H9 (cell line): ENCODE data around the gene TTC7B. TPM values are rescaled to one million over a fixed set of nuclear protein-coding genes. Genes with fewer than 3 reads are reported as not detected.

Experiments used
- DNase-seq: peaks from one replicate; pipeline ENCODE4 v3.0.0-alpha.2; 2017
- H2AFZ ChIP-seq: one replicate; pipeline ENCODE4 v1.6.1; 2013; ENCODE audit warnings: mild to moderate bottlenecking, low read length, control low read depth, moderate library complexity
- H2AK5ac ChIP-seq: 2 replicates; pipeline ENCODE4 v1.6.1; 2013; ENCODE audit warnings: low read length, control low read depth, mixed read lengths; ENCODE audit not compliant: insufficient read length
- H2BK120ac ChIP-seq: one replicate; pipeline ENCODE4 v1.6.1; 2013; ENCODE audit warnings: low read depth, mild to moderate bottlenecking, low read length, control low read depth, inconsistent platforms; ENCODE audit not compliant: poor library complexity, severe bottlenecking
- H2BK12ac ChIP-seq: 2 replicates; pipeline ENCODE4 v1.6.1; 2013; ENCODE audit warnings: low read length, control low read depth, mixed read lengths, low read depth; ENCODE audit not compliant: insufficient read length
- H2BK15ac ChIP-seq: 2 replicates; pipeline ENCODE4 v1.6.1; 2013; ENCODE audit warnings: low read depth, low read length, control low read depth
- H2BK20ac ChIP-seq: one replicate; pipeline ENCODE4 v1.6.1; 2013; ENCODE audit warnings: low read depth, mild to moderate bottlenecking, low read length, control low read depth, inconsistent platforms; ENCODE audit not compliant: poor library complexity, severe bottlenecking
- H2BK5ac ChIP-seq: 2 replicates; pipeline ENCODE4 v1.6.1; 2013; ENCODE audit warnings: low read length, control low read depth, mixed read lengths; ENCODE audit not compliant: insufficient read length
- H3K14ac ChIP-seq: 2 replicates; pipeline ENCODE4 v1.6.1; 2013; ENCODE audit warnings: low read length, control low read depth; ENCODE audit not compliant: insufficient read depth
- H3K18ac ChIP-seq: 2 replicates; pipeline ENCODE4 v1.6.1; 2013; ENCODE audit warnings: low read depth, mild to moderate bottlenecking, mixed read lengths, low read length, control low read depth; ENCODE audit not compliant: insufficient read length
- H3K23ac ChIP-seq: 2 replicates; pipeline ENCODE4 v1.6.1; 2013; ENCODE audit warnings: low read length, control low read depth, mixed read lengths, low read depth; ENCODE audit not compliant: insufficient read length
- H3K23me2 ChIP-seq: 2 replicates; pipeline ENCODE4 v1.6.1; 2013; ENCODE audit warnings: low read depth, mild to moderate bottlenecking, mixed read lengths, low read length, control low read depth; ENCODE audit not compliant: insufficient read length, poor library complexity, severe bottlenecking
- H3K27ac ChIP-seq: 2 replicates; pipeline ENCODE4 v1.5.1; 2013; ENCODE audit warnings: low read length, control low read depth, mixed read lengths, low read depth; ENCODE audit not compliant: insufficient read length
- H3K27me3 ChIP-seq: 2 replicates; pipeline ENCODE4 v1.6.1; 2013; ENCODE audit warnings: low read length, control low read depth, inconsistent platforms; ENCODE audit not compliant: insufficient read depth
- H3K4ac ChIP-seq: 2 replicates; pipeline ENCODE4 v1.6.1; 2013; ENCODE audit warnings: low read depth, mild to moderate bottlenecking, control low read depth, inconsistent platforms, low read length, moderate library complexity
- H3K4me1 ChIP-seq: 2 replicates; pipeline ENCODE4 v1.6.1; 2013; ENCODE audit warnings: low read length, control low read depth, inconsistent platforms; ENCODE audit not compliant: insufficient read depth
- H3K4me2 ChIP-seq: 2 replicates; pipeline ENCODE4 v1.6.1; 2013; ENCODE audit warnings: low read length, control low read depth, mixed read lengths; ENCODE audit not compliant: insufficient read length, insufficient read depth
- H3K56ac ChIP-seq: 2 replicates; pipeline ENCODE4 v1.6.1; 2013; ENCODE audit warnings: low read depth, mild to moderate bottlenecking, mixed read lengths, low read length, control low read depth; ENCODE audit not compliant: insufficient read length
- H3K79me1 ChIP-seq: 2 replicates; pipeline ENCODE4 v1.6.1; 2013; ENCODE audit warnings: low read depth, mild to moderate bottlenecking, moderate library complexity, low read length, control low read depth, inconsistent platforms; ENCODE audit not compliant: insufficient read depth, poor library complexity, severe bottlenecking
- H3K79me2 ChIP-seq: 2 replicates; pipeline ENCODE4 v1.6.1; 2013; ENCODE audit warnings: low read length, control low read depth, inconsistent platforms; ENCODE audit not compliant: insufficient read depth
- H3K9ac ChIP-seq: 2 replicates; pipeline ENCODE4 v1.6.1; 2013; ENCODE audit warnings: low read length, control low read depth, mixed read lengths; ENCODE audit not compliant: insufficient read length; ENCODE audit errors: extremely low read depth
- H3K9me3 ChIP-seq: one replicate; pipeline ENCODE4 v1.6.1; 2013; ENCODE audit warnings: low read depth, low read length, inconsistent platforms; ENCODE audit not compliant: control insufficient read depth
- H3T11ph ChIP-seq: one replicate; pipeline ENCODE4 v1.6.1; 2013; ENCODE audit warnings: mild to moderate bottlenecking, low read length, control low read depth, inconsistent platforms
- H4K20me1 ChIP-seq: one replicate; pipeline ENCODE4 v1.6.1; 2013; ENCODE audit not compliant: control insufficient read depth, insufficient read length, insufficient read depth
- H4K5ac ChIP-seq: 2 replicates; pipeline ENCODE4 v1.6.1; 2013; ENCODE audit warnings: low read depth, mild to moderate bottlenecking, mixed read lengths, low read length, control low read depth; ENCODE audit not compliant: insufficient read length
- H4K8ac ChIP-seq: replicated peaks from 2 replicates; pipeline ENCODE4 v1.6.1; 2013; ENCODE audit warnings: low read length, control low read depth, mixed read lengths, low read depth; ENCODE audit not compliant: insufficient read length
- H4K91ac ChIP-seq: 2 replicates; pipeline ENCODE4 v1.6.1; 2013; ENCODE audit warnings: low read depth, mild to moderate bottlenecking, moderate library complexity, mixed read lengths, low read length, control low read depth; ENCODE audit not compliant: insufficient read length
- H3K27ac Mint-ChIP-seq, 3 experiments: 2 replicates in 2 of 3; 3 replicates in 1 of 3; pipeline ENCODE4 v1.8.0; 2020 to 2021; ENCODE audit warnings: mixed read lengths in 3 of 3, mild to moderate bottlenecking in 1 of 3, moderate library complexity in 1 of 3
- H3K27me3 Mint-ChIP-seq: 2 replicates; pipeline ENCODE4 v1.8.0; 2021; ENCODE audit warnings: low read depth, mild to moderate bottlenecking, moderate library complexity, mixed read lengths
- H3K36me3 Mint-ChIP-seq, 3 experiments: 2 replicates in 2 of 3; 3 replicates in 1 of 3; pipeline ENCODE4 v1.8.0; 2020 to 2021; ENCODE audit warnings: low read depth in 3 of 3, mixed read lengths in 3 of 3; ENCODE audit not compliant: insufficient read depth in 1 of 3
- H3K4me1 Mint-ChIP-seq, 2 experiments: 2 replicates each; pipeline ENCODE4 v1.8.0; 2020; ENCODE audit warnings: mixed read lengths in 2 of 2
- H3K4me3 Mint-ChIP-seq, 2 experiments: 2 replicates in 1 of 2; 3 replicates in 1 of 2; pipeline ENCODE4 v1.8.0; 2020 to 2021; ENCODE audit warnings: mild to moderate bottlenecking in 2 of 2, mixed read lengths in 2 of 2, moderate library complexity in 1 of 2
- H3K9me3 Mint-ChIP-seq, 2 experiments: 2 replicates in 1 of 2; 3 replicates in 1 of 2; pipeline ENCODE4 v1.8.0; 2020; ENCODE audit warnings: mild to moderate bottlenecking in 2 of 2, mixed read lengths in 2 of 2, moderate library complexity in 1 of 2
- CTCF ChIP-seq: fragments of 200-600 bp; sonication (generic); conservative IDR thresholded peaks from 3 replicates; pipeline ENCODE4 v1.8.0; 2021; ENCODE audit warnings: antibody characterized with exemption, mild to moderate bottlenecking
- WGBS: extraction: QIAGEN DNeasy Blood & Tissue Kit; methylation state at CpG from one replicate; pipeline ENCODE4 v1.1.7; 2013; ENCODE audit warnings: missing lambda C conversion rate, low lambda C conversion rate, mixed read lengths; ENCODE audit not compliant: insufficient read length; ENCODE audit errors: extremely low coverage; 5-methylcytosine and 5-hydroxymethylcytosine counted together
- total RNA-seq: library from RNA; stranded (reverse); gene quantifications from 2 replicates; pipeline ENCODE4 v1.2.1, GENCODE V29; 2021

Gene TTC7B
- total RNA-seq, 1 experiment from 2014 or later: 33.7 TPM

GRCh38 chr14:90660865-90661570 lies 155.2 kb downstream of the TTC7B start:
- H3K27ac Mint-ChIP-seq: peak overlapping the region in 2 of 3 experiments; percentile 19 to 88; a peak in 4 of 7 replicates
- Histone ChIP-seq H3K4me2 (no peak overlapping the region), H3K27me3 (no peaks in the 10 kb centered on the region), H2BK120ac (no peak overlapping the region), H3K79me2 (no peaks in the 10 kb centered on the region), H2BK20ac (no peak overlapping the region), H4K5ac (no peak overlapping the region), H4K8ac (no peak overlapping the region), H2BK5ac (no peak overlapping the region), H3K14ac (peak overlapping the region; percentile 54), H3K4ac (no peak overlapping the region), H3K9ac (no peak overlapping the region), H2BK15ac (no peak overlapping the region), H3K79me1 (no peaks in the 10 kb centered on the region), H3K23ac (no peak overlapping the region), H3K9me3 (no peaks in the 10 kb centered on the region), H2AK5ac (no peak overlapping the region), H2AFZ (no peak overlapping the region), H3K56ac (no peak overlapping the region), H3T11ph (no peak overlapping the region), H3K18ac (peak overlapping the region; percentile 16), H3K27ac (no peak overlapping the region), H3K23me2 (no peaks in the 10 kb centered on the region), H2BK12ac (no peak overlapping the region), H4K20me1 (no peaks in the 10 kb centered on the region), H4K91ac (no peak overlapping the region), H3K4me1 (no peaks in the 10 kb centered on the region; the same call in 1 of the 2 replicates)
- peak overlapping the region in 1 of 2 experiments; percentile 4; a peak in 2 of 5 replicates for H3K4me3 Mint-ChIP-seq
- H3K4me1 Mint-ChIP-seq: peaks cover 29 to 37% of the 10 kb centered on the region in 2 experiments
- no peak for TF ChIP-seq CTCF
- DNase-seq: no peak
- peaks cover 0 to 3% (median 0%) of the 10 kb centered on the region in 3 experiments; a peak in 1 of 7 replicates for H3K36me3 Mint-ChIP-seq
- H3K27me3 Mint-ChIP-seq: no peaks in the 10 kb centered on the region
- WGBS: no CpG with 5 or more reads among the region's 17 CpGs
- no peaks in the 10 kb centered on the region for H3K9me3 Mint-ChIP-seq
